Breast epithelium (tissue), 3 donors: ENCODE data around the gene EIF4G3.

ENCODE experiments used
- CTCF ChIP-seq, 3 donors: fragments of 450-650 bp; IDR thresholded peaks; one replicate each; pipeline ENCODE4 v1.5.1; 2016 to 2017; ENCODE audit warnings: antibody characterized with exemption in 3 of 3, mild to moderate bottlenecking in 3 of 3, moderate library complexity in 3 of 3
- POLR2A ChIP-seq: fragments of 450-650 bp; IDR thresholded peaks from one replicate; pipeline ENCODE4 v1.6.1; 2016; ENCODE audit warnings: antibody characterized with exemption, mild to moderate bottlenecking, moderate library complexity
- POLR2AphosphoS5 ChIP-seq, 3 donors: sonication (generic); formaldehyde crosslinking; IDR thresholded peaks; one replicate each; pipeline ENCODE4 v1.6.1; 2017; ENCODE audit warnings: antibody characterized with exemption in 3 of 3

DNA sequence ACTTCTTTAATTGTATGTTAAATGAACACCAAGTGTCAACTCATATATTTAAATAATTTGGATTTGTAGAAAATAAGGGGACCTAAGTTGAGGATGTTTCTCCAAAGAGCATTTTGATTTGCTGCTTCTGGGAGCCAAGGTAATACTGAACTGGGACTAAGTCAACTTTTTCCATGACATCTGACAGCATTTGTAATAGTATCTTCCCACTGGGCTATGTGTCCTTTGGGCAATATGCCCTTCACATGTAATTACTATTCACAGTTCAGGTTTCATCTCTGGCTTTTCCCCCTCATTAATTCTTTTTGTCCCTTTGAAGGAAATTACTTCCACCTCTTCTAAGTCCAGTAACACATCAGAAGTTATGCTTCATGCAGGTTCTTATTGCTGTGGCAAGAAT, 352.9 kb downstream of the EIF4G3 start:
- TF ChIP-seq CTCF (IDR thresholded peaks at IDR 0.05) (no peak), POLR2A (no peak), POLR2AphosphoS5 (IDR thresholded peaks at IDR 0.05) (no peak)
